NB4 (cell line): Measurements from ENCODE around the gene DLX4.

Experiments used
- DNase-seq: peaks from one replicate; pipeline ENCODE4 v3.0.0; 2010; ENCODE audit warnings: low read depth
- H3K4me3 ChIP-seq: one replicate; pipeline ENCODE4 v1.5.1; 2011; ENCODE audit warnings: mild to moderate bottlenecking, low read depth, low read length, moderate library complexity
- MYC ChIP-seq: IDR thresholded peaks from 2 replicates; pipeline ENCODE4 v1.6.1; 2011; ENCODE audit warnings: low read depth, low read length
- POLR2A ChIP-seq: IDR thresholded peaks from 2 replicates; pipeline ENCODE4 v1.6.1; 2011; ENCODE audit warnings: mild to moderate bottlenecking; ENCODE audit not compliant: insufficient read length; ENCODE audit errors: extremely low read depth
- TF ChIP-seq, protein P1 (sequence below): IDR thresholded peaks from one replicate; pipeline ENCODE4 v1.5.1; 2012; ENCODE audit warnings: low read depth, low read length
- TF ChIP-seq, protein P2 (sequence below): IDR thresholded peaks from 2 replicates; pipeline ENCODE4 v1.6.1; 2011; ENCODE audit warnings: low read depth, low read length

Gene DLX4

DNA sequence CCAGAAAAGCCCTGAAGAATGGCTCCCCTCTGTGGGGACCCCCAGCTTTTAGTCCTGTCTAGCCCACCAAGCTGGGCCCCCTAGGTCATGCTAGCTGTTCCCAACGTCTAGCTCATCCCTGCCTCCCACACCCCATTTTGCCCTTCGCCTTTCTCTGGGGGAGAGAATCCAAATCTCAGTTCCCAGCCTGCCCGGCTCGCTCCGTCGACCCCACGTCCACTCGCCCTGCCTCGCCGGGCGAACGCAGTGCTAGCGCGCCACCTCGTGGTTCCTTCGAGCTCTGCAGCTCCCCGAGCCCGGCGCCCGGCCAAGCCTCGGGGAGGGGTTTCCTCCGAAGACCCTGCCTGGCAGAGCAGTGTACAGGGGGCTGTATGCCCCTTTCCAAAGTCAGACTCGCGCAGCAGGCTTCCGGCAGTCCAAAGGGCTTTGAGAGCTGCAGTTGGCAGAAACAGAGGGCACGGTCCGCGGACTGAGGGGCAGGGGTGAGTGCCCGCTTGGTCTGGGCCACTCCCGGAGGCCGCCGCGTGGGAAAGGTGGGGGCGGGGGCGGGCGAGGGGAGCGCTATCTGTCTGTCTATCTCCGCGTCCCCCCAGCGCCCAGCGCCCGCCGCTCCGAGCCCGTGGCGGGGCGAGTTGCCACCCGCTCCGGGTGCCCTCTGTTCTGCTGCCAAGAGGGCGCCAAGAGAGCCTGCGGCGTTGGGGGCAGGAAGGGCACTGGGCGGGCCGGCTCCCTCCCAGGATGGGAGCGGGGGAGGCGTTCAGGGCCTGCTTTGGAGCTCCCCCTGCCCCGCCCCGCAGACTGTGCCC lies 27.7 kb downstream of the DLX4 start:
- no peak for TF ChIP-seq MYC
- TF ChIP-seq, protein P1, sequence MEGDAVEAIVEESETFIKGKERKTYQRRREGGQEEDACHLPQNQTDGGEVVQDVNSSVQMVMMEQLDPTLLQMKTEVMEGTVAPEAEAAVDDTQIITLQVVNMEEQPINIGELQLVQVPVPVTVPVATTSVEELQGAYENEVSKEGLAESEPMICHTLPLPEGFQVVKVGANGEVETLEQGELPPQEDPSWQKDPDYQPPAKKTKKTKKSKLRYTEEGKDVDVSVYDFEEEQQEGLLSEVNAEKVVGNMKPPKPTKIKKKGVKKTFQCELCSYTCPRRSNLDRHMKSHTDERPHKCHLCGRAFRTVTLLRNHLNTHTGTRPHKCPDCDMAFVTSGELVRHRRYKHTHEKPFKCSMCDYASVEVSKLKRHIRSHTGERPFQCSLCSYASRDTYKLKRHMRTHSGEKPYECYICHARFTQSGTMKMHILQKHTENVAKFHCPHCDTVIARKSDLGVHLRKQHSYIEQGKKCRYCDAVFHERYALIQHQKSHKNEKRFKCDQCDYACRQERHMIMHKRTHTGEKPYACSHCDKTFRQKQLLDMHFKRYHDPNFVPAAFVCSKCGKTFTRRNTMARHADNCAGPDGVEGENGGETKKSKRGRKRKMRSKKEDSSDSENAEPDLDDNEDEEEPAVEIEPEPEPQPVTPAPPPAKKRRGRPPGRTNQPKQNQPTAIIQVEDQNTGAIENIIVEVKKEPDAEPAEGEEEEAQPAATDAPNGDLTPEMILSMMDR = peak; percentile 85
- TF ChIP-seq, protein P2, sequence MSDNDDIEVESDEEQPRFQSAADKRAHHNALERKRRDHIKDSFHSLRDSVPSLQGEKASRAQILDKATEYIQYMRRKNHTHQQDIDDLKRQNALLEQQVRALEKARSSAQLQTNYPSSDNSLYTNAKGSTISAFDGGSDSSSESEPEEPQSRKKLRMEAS = peak; percentile 56
- TF ChIP-seq POLR2A = no peak
- DNase-seq = peak; percentile 59
- no peak overlapping the region for H3K4me3 ChIP-seq

DNA sequence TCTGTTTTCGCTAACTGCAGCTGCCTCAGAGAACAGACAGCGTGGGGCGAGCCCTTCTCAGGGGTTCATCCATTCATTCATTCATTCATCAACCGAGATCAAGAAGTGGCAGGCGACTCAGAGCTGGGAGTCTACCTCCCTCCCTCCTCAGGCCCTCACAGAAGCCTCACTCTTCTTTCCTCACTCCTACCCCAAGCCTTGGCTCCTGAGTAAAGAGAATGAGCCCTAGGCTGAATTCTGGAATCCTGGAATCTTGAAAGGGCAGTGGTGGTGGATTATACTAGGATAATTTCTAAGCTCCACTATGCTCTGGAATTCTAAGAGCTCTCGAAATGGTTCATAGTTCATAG lies 28.3 kb downstream of the DLX4 start:
- TF ChIP-seq, protein P2 = no peak
- TF ChIP-seq POLR2A = no peak
- TF ChIP-seq MYC = no peak
- TF ChIP-seq, protein P1 = no peak
- no peak overlapping the region for H3K4me3 ChIP-seq
- no peak for DNase-seq

DNA sequence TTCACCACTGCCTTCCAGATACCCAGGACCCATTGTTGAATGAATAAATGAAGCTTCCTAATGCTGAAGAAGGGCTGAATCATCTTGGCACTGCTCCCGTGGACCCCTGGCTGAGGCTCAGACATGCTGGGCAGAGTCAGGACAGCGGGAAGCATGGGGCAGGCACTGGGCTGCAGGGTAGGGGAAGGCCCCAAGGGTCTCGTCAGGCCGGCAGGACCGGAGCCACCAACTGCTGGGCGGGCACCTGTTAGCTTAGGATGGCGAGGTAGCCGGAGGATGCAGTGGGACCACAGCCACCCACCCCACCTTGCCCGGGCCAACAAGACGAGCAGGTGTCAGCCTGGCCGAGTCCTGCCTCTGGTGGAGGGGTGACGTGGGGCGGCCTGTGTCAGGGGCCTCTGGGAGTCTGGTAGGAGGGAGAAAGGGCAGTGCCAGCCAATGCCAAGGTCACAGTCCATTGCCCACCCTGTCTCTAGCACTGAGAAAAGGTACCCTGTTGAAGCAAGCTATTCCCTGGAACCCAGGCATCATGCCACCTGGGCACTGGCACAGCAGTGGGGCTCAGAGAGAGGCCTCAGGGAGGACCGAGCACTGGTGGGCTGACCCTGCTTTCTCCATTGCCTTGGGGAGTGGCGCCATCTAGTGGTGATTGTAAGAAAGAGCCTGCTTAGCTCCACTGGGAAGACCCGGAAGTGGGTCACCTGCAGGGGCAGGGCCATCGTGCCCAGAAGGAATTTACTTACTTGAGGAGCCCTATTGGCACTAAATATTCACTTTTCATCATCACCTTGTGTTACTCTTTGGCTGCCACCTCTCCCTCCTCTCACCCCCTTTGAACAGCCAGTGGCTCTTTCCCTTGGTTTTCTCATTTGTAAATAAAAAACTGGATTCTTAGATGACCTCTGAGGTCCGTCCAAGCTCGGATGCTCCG lies 29.0 kb downstream of the DLX4 start:
- TF ChIP-seq, protein P1 = peak; percentile 80
- TF ChIP-seq POLR2A = no peak
- TF ChIP-seq, protein P2 = peak; percentile 32; the same call in 1 of the 2 replicates

DNA sequence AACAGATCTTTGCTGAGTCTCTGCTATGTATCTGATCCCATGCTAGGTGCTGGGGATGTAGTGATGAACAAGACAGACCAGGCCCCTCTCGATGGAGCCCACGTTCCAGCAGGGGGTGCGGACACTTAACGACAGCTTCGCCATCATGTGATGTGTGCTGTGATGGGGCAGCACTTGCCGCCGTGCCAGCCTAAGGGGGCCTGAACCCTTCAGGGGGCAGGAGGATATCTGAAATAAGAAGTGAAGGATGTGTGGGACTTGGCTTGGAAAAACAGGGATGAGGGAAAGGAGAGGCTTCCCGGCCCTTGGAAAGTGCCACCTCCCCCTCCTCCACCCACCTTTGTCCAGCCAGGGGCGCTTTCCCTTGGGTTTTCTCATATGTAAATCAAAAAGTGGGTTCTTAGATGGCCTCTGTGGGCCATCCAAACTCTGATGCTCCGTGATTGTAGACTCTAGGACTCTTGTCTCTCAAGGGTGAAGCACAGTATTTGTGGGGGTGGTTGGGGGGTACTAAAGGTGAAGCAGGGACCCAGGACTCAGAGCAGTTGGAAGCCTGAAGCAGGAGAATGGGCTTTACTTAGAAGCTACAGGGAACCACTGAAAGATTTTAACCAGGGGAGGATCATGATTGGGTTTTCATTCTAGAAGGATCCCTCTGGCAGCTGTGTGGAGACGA lies 30.0 kb downstream of the DLX4 start:
- H3K4me3 ChIP-seq = no peak overlapping the region
- TF ChIP-seq MYC = no peak
- TF ChIP-seq, protein P1 = no peak
- no peak for TF ChIP-seq POLR2A
- DNase-seq = no peak

More for the DNA sequence above, 29.0 kb downstream of the DLX4 start:
- H3K4me3 ChIP-seq = no peak overlapping the region
- peak; percentile 88 for DNase-seq

DNA sequence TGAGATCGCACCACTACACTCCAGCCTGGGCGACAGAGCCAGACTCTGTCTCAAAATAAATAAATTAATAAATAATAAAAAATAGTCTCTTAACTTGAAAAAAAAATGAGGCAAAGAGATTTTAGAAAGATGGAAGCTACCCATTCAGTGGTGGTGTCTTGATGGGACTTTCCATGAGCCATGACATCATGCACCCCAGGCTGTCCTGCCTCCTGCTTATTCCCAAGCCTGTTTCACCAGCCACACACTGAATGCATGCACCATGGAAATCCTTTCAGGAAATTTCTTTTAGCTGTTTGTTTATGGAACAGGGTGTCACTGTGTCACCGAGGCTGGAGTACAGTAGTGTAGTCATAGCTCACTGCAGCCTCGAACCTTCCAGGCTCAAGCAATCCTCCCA lies 34.9 kb downstream of the DLX4 start:
- H3K4me3 ChIP-seq = no peak overlapping the region
- TF ChIP-seq POLR2A (no peak), MYC (no peak)
- TF ChIP-seq, protein P1 = no peak
- DNase-seq = no peak
